Testis (tissue), 3 donors: ENCODE measurements around the gene RASA3. TPM values are rescaled to one million over a fixed set of nuclear protein-coding genes. Genes with fewer than 3 reads are reported as not detected.
"Not testable (repeated sequence)": the region's sequence is repeated elsewhere in the genome, so short reads cannot be mapped to it uniquely, and the experiment has no call there.

Experiments
- DNase-seq: peaks from one replicate; pipeline ENCODE4 v3.0.0-alpha.2; 2019
- H3K27ac ChIP-seq, 2 donors: fragments of 200-600 bp; sonication (generic); one replicate each; pipeline ENCODE4 v1.5.1; 2019
- H3K27me3 ChIP-seq: fragments of 200-600 bp; sonication (generic); one replicate; pipeline ENCODE4 v1.5.1; 2019
- H3K36me3 ChIP-seq: fragments of 200-600 bp; sonication (generic); one replicate; pipeline ENCODE4 v1.5.1; 2017; ENCODE audit warnings: low read depth; ENCODE audit errors: missing control alignments
- H3K4me1 ChIP-seq: fragments of 200-600 bp; sonication (generic); one replicate; pipeline ENCODE4 v1.5.1; 2019
- H3K4me3 ChIP-seq, 2 donors: fragments of 200-600 bp; sonication (generic); one replicate each; pipeline ENCODE4 v1.5.1; 2017 to 2019
- H3K9me3 ChIP-seq: fragments of 200-600 bp; sonication (generic); one replicate; pipeline ENCODE4 v1.5.1; 2017
- CTCF ChIP-seq, 3 experiments: fragments of 450-650 bp in 2 of 3; fragments of 200-600 bp in 1 of 3; sonication (generic) in 1 of 3; IDR thresholded peaks; one replicate each; pipeline ENCODE4 v1.5.1; 2016 to 2019; ENCODE audit warnings: antibody characterized with exemption in 3 of 3, mild to moderate bottlenecking in 2 of 3, moderate library complexity in 1 of 3
- POLR2A ChIP-seq: fragments of 450-650 bp; IDR thresholded peaks from one replicate; pipeline ENCODE4 v1.6.1; 2017; ENCODE audit warnings: antibody characterized with exemption, mild to moderate bottlenecking, moderate library complexity
- WGBS, 2 donors: methylation state at CpG; one replicate each; pipeline ENCODE4 v1.1.5; 2018; 5-methylcytosine and 5-hydroxymethylcytosine counted together
- intact Hi-C: fragments of 100-400 bp; cut with DNase I; formaldehyde crosslinking; loops from one replicate; pipeline ENCODE4 v1.15.1; 2023; ENCODE audit warnings: low total_unique reads
- polyA plus RNA-seq: library from polyadenylated mRNA; stranded (reverse); fragments of 350-450 nt; fragmentation: Illumina TruSeq; extraction: RNeasy Lipid Tissue Mini Kit (QIAGEN cat#74804); gene quantifications from one replicate; pipeline ENCODE4 v1.2.3, GENCODE V29; 2014; ENCODE audit warnings: low read depth, low replicate concordance; ENCODE audit not compliant: insufficient read depth
- total RNA-seq, 2 donors: library from RNA; depleted of rRNA; stranded (reverse); fragments of >200 nt; gene quantifications; one replicate each; pipeline ENCODE4 v1.2.3, GENCODE V29; 2016

Gene RASA3
- total and polyA plus RNA-seq, 3 donors from 2014 or later: 13.2 to 21.6 (median 16.4) TPM

- DNase-seq: no peak
- WGBS, 2 donors: 1 to 2% methylated on average over 9 to 14 of the region's 14 CpGs
- intact Hi-C loops: no loop called here
Observed at GRCh38 chr13:114119196-114119595, 13.2 kb downstream of the RASA3 start.

GRCh38 chr13:114118511-114119123 is 13.8 kb downstream of the RASA3 start:
- H3K36me3 ChIP-seq: no peaks in the 10 kb centered on the region
- intact Hi-C loops: no loop called here
- H3K4me3 ChIP-seq: no peak overlapping the region
- no peak for DNase-seq
- 32 to 49% methylated on average over 10 to 11 of the region's 11 CpGs for WGBS, 2 donors
- no peak overlapping the region for H3K27ac ChIP-seq
- H3K4me1 ChIP-seq: peaks cover 7% of the 10 kb centered on the region
- no peak for TF ChIP-seq POLR2A
- TF ChIP-seq CTCF (IDR thresholded peaks at IDR 0.05): no peak
- no peaks in the 10 kb centered on the region for H3K9me3 ChIP-seq
- H3K27me3 ChIP-seq: no peaks in the 10 kb centered on the region

More at GRCh38 chr13:114119196-114119595, 13.2 kb downstream of the RASA3 start:
- no peaks in the 10 kb centered on the region for H3K9me3 ChIP-seq
- TF ChIP-seq CTCF (IDR thresholded peaks at IDR 0.05): no peak
- H3K36me3 ChIP-seq: no peaks in the 10 kb centered on the region
- no peak overlapping the region for H3K4me3 ChIP-seq
- no peaks in the 10 kb centered on the region for H3K27me3 ChIP-seq
- no peak overlapping the region for H3K27ac ChIP-seq
- peaks cover 7% of the 10 kb centered on the region for H3K4me1 ChIP-seq

- Histone ChIP-seq H3K4me1 (peaks cover 7% of the 10 kb centered on the region), H3K27ac (no peak overlapping the region), H3K9me3 (no peaks in the 10 kb centered on the region), H3K36me3 (no peaks in the 10 kb centered on the region), H3K27me3 (no peaks in the 10 kb centered on the region), H3K4me3 (no peak overlapping the region)
- WGBS, 2 donors: 45 to 71% methylated on average over 6 of the region's 6 CpGs
- intact Hi-C loops: no loop called here
- no peak for DNase-seq
- TF ChIP-seq CTCF (IDR thresholded peaks at IDR 0.05) (no peak), POLR2A (no peak)
Observed at GRCh38 chr13:114118086-114118485, 14.3 kb downstream of the RASA3 start.

GRCh38 chr13:114117341-114117874 is 15.0 kb downstream of the RASA3 start:
- 72 to 79% methylated on average over 20 of the region's 20 CpGs for WGBS, 2 donors
- H3K36me3 ChIP-seq, DNase-seq, H3K4me3 ChIP-seq, intact Hi-C loops, H3K9me3 ChIP-seq, H3K4me1 ChIP-seq, H3K27me3 ChIP-seq, H3K27ac ChIP-seq: not testable (repeated sequence)

GRCh38 chr13:114116734-114117133 is 15.7 kb downstream of the RASA3 start:
- TF ChIP-seq CTCF (IDR thresholded peaks at IDR 0.05) (no peak), POLR2A (no peak)
- no peak overlapping the region for H3K4me3 ChIP-seq
- 68 to 73% methylated on average over 16 to 17 of the region's 17 CpGs for WGBS, 2 donors
- intact Hi-C loops: no loop called here
- H3K4me1 ChIP-seq: peaks cover 7% of the 10 kb centered on the region
- no peaks in the 10 kb centered on the region for H3K36me3 ChIP-seq
- no peaks in the 10 kb centered on the region for H3K27me3 ChIP-seq
- no peak for DNase-seq
- no peaks in the 10 kb centered on the region for H3K9me3 ChIP-seq
- H3K27ac ChIP-seq: no peak overlapping the region
